SK-N-SH (cell line): ENCODE results near the gene NHERF2. TPM values are rescaled to one million over a fixed set of nuclear protein-coding genes. Genes with fewer than 3 reads are reported as not detected.

Experiments
- CTCF ChIA-PET: fragments of 300-600, 350-600 bp; formaldehyde crosslinking; extraction: SDS; loops from one replicate; lab custom pipeline; 2021; lab: Yijun Ruan, JAX
- POLR2A ChIA-PET: fragments of 350-600 bp; sonication (Branson Sonifier 250); formaldehyde crosslinking; extraction: SDS; loops from one replicate; lab custom pipeline; 2020; ENCODE audit warnings: antibody characterized with exemption, inconsistent platforms; lab: Yijun Ruan, JAX
- DNase-seq: peaks from one replicate; pipeline ENCODE4 v3.0.0; 2012
- H2AFZ ChIP-seq: fragments of 200-600 bp; sonication (generic); 2 replicates; pipeline ENCODE4 v1.8.1; 2016; ENCODE audit warnings: antibody characterized with exemption, mild to moderate bottlenecking, low read depth
- H3F3A ChIP-seq: fragments of 200-600 bp; sonication (generic); replicated peaks from 2 replicates; pipeline ENCODE3; 2016; ENCODE audit warnings: antibody characterized with exemption, mild to moderate bottlenecking; ENCODE audit not compliant: insufficient read depth
- H3K27ac ChIP-seq, 2 experiments: fragments of 200-500 bp in 1 of 2; fragments of 200-600 bp in 1 of 2; sonication (Bioruptor generic) in 1 of 2; sonication (generic), shearing (Covaris generic) in 1 of 2; 2 replicates each; pipeline versions ENCODE4 v1.5.1 to v1.6.1; 2014 to 2016; ENCODE audit warnings: low read depth in 2 of 2, inconsistent platforms in 1 of 2, low read length in 1 of 2, mild to moderate bottlenecking in 1 of 2, mixed read lengths in 1 of 2
- H3K27me3 ChIP-seq: fragments of 200-600 bp; sonication (generic), shearing (Covaris generic); 2 replicates; pipeline ENCODE4 v1.6.1; 2016; ENCODE audit warnings: mixed run types; ENCODE audit not compliant: insufficient read depth
- H3K36me3 ChIP-seq, 2 experiments: fragments of 200-500 bp in 1 of 2; fragments of 200-600 bp in 1 of 2; sonication (Bioruptor generic) in 1 of 2; sonication (generic) in 1 of 2; replicated peaks in 1 of 2; 2 replicates each; pipeline versions ENCODE3 to v1.5.1; 2014 to 2016; ENCODE audit warnings: low read length in 1 of 2, mild to moderate bottlenecking in 1 of 2; ENCODE audit not compliant: insufficient read depth in 2 of 2, control insufficient read depth in 1 of 2
- H3K4me1 ChIP-seq, 2 experiments: fragments of 200-500 bp in 1 of 2; fragments of 200-600 bp in 1 of 2; sonication (Bioruptor generic) in 1 of 2; sonication (generic), shearing (Covaris generic) in 1 of 2; 2 replicates each; pipeline versions ENCODE4 v1.5.1 to v1.6.1; 2014 to 2016; ENCODE audit warnings: low read depth in 1 of 2, low read length in 1 of 2, mixed run types in 1 of 2; ENCODE audit not compliant: insufficient read depth in 2 of 2, control insufficient read depth in 1 of 2
- H3K4me2 ChIP-seq: fragments of 200-600 bp; sonication (generic), shearing (Covaris generic); 2 replicates; pipeline ENCODE4 v1.6.1; 2017; ENCODE audit warnings: mixed run types
- H3K4me3 ChIP-seq, 2 experiments: fragments of 200-500 bp in 1 of 2; fragments of 200-600 bp in 1 of 2; sonication (Bioruptor generic) in 1 of 2; sonication (generic), shearing (Covaris generic) in 1 of 2; 2 replicates each; pipeline versions ENCODE4 v1.5.1 to v1.8.1; 2014 to 2016; ENCODE audit warnings: low read depth in 2 of 2, inconsistent platforms in 1 of 2, low read length in 1 of 2, mild to moderate bottlenecking in 1 of 2, mixed read lengths in 1 of 2, moderate library complexity in 1 of 2
- H3K79me2 ChIP-seq: fragments of 200-600 bp; sonication (generic); 2 replicates; pipeline ENCODE4 v1.8.1; 2017; ENCODE audit warnings: mild to moderate bottlenecking; ENCODE audit not compliant: insufficient read depth
- H3K9ac ChIP-seq: fragments of 200-600 bp; sonication (generic); 2 replicates; pipeline ENCODE4 v1.6.1; 2017; ENCODE audit warnings: mixed run types
- H3K9me2 ChIP-seq: fragments of 200-600 bp; sonication (generic); 2 replicates; pipeline ENCODE4 v1.6.1; 2017; ENCODE audit warnings: mixed run types
- H3K9me3 ChIP-seq: fragments of 200-600 bp; sonication (generic); 2 replicates; pipeline ENCODE4 v1.6.1; 2017; ENCODE audit warnings: mixed run types, mild to moderate bottlenecking, moderate library complexity
- H4K20me1 ChIP-seq: fragments of 200-600 bp; sonication (generic); 2 replicates; pipeline ENCODE4 v1.6.1; 2017; ENCODE audit warnings: mild to moderate bottlenecking, mixed run types; ENCODE audit not compliant: insufficient read depth
- ELF1 ChIP-seq: IDR thresholded peaks from 2 replicates; pipeline ENCODE4 v1.4.0; 2012
- EP300 ChIP-seq, 2 experiments: IDR thresholded peaks; 2 replicates each; pipeline versions ENCODE4 v1.4.0 to v1.6.1; 2012; ENCODE audit warnings: borderline replicate concordance in 1 of 2, low read depth in 1 of 2, low read length in 1 of 2
- FOXJ3 ChIP-seq: sonication (generic); formaldehyde crosslinking; IDR thresholded peaks from 2 replicates; pipeline ENCODE4 v1.5.1; 2020; ENCODE audit warnings: mild to moderate bottlenecking, missing genetic modification reagents
- GABPA ChIP-seq: IDR thresholded peaks from 2 replicates; pipeline ENCODE4 v1.4.0; 2012; ENCODE audit warnings: low read depth, mild to moderate bottlenecking
- IRF3 ChIP-seq: fragments of 150-350 bp; IDR thresholded peaks from 2 replicates; pipeline ENCODE4 v1.6.1; 2016; ENCODE audit warnings: mild to moderate bottlenecking, low read depth, low read length
- JUND ChIP-seq: IDR thresholded peaks from 2 replicates; pipeline ENCODE4 v1.4.0; 2012
- MXI1 ChIP-seq: IDR thresholded peaks from 2 replicates; pipeline ENCODE4 v1.6.1; 2012; ENCODE audit warnings: mild to moderate bottlenecking, low read depth, low read length, improper control_type of control experiment
- NRF1 ChIP-seq: IDR thresholded peaks from 2 replicates; pipeline ENCODE4 v1.6.1; 2012; ENCODE audit warnings: low read depth, mild to moderate bottlenecking, low read length
- RAD21 ChIP-seq: IDR thresholded peaks from 2 replicates; pipeline ENCODE4 v1.6.1; 2012; ENCODE audit warnings: mild to moderate bottlenecking, low read length
- TAF1 ChIP-seq: IDR thresholded peaks from 2 replicates; pipeline ENCODE4 v1.6.1; 2012; ENCODE audit warnings: low read depth, mild to moderate bottlenecking, low read length, moderate library complexity, borderline replicate concordance
- YY1 ChIP-seq: IDR thresholded peaks from 2 replicates; pipeline ENCODE4 v1.4.0; 2012; ENCODE audit warnings: low read depth, mild to moderate bottlenecking
- ZBTB33 ChIP-seq: IDR thresholded peaks from 2 replicates; pipeline ENCODE4 v1.4.0; 2012; ENCODE audit warnings: low read depth, borderline replicate concordance
- WGBS: methylation state at CpG from one replicate; pipeline ENCODE4 v1.1.6; 2017; ENCODE audit warnings: low lambda C conversion rate; 5-methylcytosine and 5-hydroxymethylcytosine counted together
- polyA plus RNA-seq, 3 experiments: library from polyadenylated mRNA; depleted of rRNA; stranded (reverse); fragments of >200 nt; gene quantifications; 2 replicates each; pipeline ENCODE4 v1.2.3, GENCODE V29; 2012
- TF ChIP-seq, protein P1 (sequence below): IDR thresholded peaks from 2 replicates; pipeline ENCODE4 v1.6.1; 2012; ENCODE audit warnings: mild to moderate bottlenecking, low read depth, low read length, moderate library complexity

NHERF2 gene
- polyA plus RNA-seq, 1 of the 3 experiments (the other 2 are of a cell fraction) = 53.8 TPM

- Histone ChIP-seq H3K79me2 (no peaks in the 10 kb centered on the region), H4K20me1 (no peaks in the 10 kb centered on the region), H2AFZ (no peak overlapping the region), H3K9me2 (no peaks in the 10 kb centered on the region), H3K27ac (no peak overlapping the region), H3K4me1 (no peaks in the 10 kb centered on the region), H3K4me3 (no peak overlapping the region), H3F3A (no peaks in the 10 kb centered on the region), H3K4me2 (no peak overlapping the region), H3K9me3 (no peaks in the 10 kb centered on the region), H3K36me3 (peaks cover 5 to 78% of the 10 kb centered on the region in 2 experiments), H3K27me3 (no peaks in the 10 kb centered on the region), H3K9ac (no peak overlapping the region)
- WGBS = 100% methylated on average over 11 of the region's 20 CpGs
- ChIA-PET CTCF (interaction anchor here (2.5 kb wide), 1 partner anchor 51 kb away, joined by 7 read pairs; no protein-coding TSS in a partner anchor), POLR2A (no interaction called here)
- no peak for DNase-seq
- TF ChIP-seq, protein P1, sequence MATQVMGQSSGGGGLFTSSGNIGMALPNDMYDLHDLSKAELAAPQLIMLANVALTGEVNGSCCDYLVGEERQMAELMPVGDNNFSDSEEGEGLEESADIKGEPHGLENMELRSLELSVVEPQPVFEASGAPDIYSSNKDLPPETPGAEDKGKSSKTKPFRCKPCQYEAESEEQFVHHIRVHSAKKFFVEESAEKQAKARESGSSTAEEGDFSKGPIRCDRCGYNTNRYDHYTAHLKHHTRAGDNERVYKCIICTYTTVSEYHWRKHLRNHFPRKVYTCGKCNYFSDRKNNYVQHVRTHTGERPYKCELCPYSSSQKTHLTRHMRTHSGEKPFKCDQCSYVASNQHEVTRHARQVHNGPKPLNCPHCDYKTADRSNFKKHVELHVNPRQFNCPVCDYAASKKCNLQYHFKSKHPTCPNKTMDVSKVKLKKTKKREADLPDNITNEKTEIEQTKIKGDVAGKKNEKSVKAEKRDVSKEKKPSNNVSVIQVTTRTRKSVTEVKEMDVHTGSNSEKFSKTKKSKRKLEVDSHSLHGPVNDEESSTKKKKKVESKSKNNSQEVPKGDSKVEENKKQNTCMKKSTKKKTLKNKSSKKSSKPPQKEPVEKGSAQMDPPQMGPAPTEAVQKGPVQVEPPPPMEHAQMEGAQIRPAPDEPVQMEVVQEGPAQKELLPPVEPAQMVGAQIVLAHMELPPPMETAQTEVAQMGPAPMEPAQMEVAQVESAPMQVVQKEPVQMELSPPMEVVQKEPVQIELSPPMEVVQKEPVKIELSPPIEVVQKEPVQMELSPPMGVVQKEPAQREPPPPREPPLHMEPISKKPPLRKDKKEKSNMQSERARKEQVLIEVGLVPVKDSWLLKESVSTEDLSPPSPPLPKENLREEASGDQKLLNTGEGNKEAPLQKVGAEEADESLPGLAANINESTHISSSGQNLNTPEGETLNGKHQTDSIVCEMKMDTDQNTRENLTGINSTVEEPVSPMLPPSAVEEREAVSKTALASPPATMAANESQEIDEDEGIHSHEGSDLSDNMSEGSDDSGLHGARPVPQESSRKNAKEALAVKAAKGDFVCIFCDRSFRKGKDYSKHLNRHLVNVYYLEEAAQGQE = no peak
- no peak for TF ChIP-seq TAF1
- TF ChIP-seq IRF3 = no peak
- no peak for TF ChIP-seq ELF1
- no peak for TF ChIP-seq JUND
- TF ChIP-seq MXI1 = no peak
- no peak for TF ChIP-seq GABPA
- no peak for TF ChIP-seq FOXJ3 (CRISPR knock-in tag)
Measured at GRCh38 chr16:2074071-2074470, 47.4 kb downstream of the NHERF2 start.

GRCh38 chr16:2075631-2076030, 48.9 kb downstream of the NHERF2 start:
- H3K9me2 ChIP-seq = no peaks in the 10 kb centered on the region
- H3K36me3 ChIP-seq = peaks cover 5 to 80% of the 10 kb centered on the region in 2 experiments
- H3K27me3 ChIP-seq = no peaks in the 10 kb centered on the region
- no peak for TF ChIP-seq GABPA
- no peak for TF ChIP-seq YY1
- no peak for TF ChIP-seq FOXJ3 (CRISPR knock-in tag)
- TF ChIP-seq ZBTB33 = no peak
- no peak for TF ChIP-seq EP300 (IDR thresholded peaks at IDR 0.05; ENCODE audit: borderline replicate concordance in 1 of 2, low read depth in 1 of 2, low read length in 1 of 2)
- TF ChIP-seq NRF1 = no peak
- no peak for TF ChIP-seq RAD21
- TF ChIP-seq IRF3 = no peak
- H3K79me2 ChIP-seq = no peaks in the 10 kb centered on the region
- H3K9ac ChIP-seq = no peak overlapping the region
- H3K4me2 ChIP-seq = no peak overlapping the region
- H3K9me3 ChIP-seq = no peaks in the 10 kb centered on the region
- H3K27ac ChIP-seq = no peak overlapping the region
- no peak for DNase-seq
- ChIA-PET CTCF (no interaction called here), POLR2A (no interaction called here)
- 86% methylated on average over 10 of the region's 24 CpGs for WGBS
- H3F3A ChIP-seq = no peaks in the 10 kb centered on the region
- H3K4me1 ChIP-seq = no peaks in the 10 kb centered on the region
- no peaks in the 10 kb centered on the region for H4K20me1 ChIP-seq
- H2AFZ ChIP-seq = no peak overlapping the region
- no peak overlapping the region for H3K4me3 ChIP-seq
